Activated T-cell treated with anti-CD3 and anti-CD28 coated beads for 1 hour (primary cell): ENCODE measurements around the gene DPP10.

ENCODE experiments used
- DNase-seq: peaks from one replicate; pipeline ENCODE4 v3.0.0-alpha.2; 2020; ENCODE audit warnings: low read depth

The DPP10 gene

DNA sequence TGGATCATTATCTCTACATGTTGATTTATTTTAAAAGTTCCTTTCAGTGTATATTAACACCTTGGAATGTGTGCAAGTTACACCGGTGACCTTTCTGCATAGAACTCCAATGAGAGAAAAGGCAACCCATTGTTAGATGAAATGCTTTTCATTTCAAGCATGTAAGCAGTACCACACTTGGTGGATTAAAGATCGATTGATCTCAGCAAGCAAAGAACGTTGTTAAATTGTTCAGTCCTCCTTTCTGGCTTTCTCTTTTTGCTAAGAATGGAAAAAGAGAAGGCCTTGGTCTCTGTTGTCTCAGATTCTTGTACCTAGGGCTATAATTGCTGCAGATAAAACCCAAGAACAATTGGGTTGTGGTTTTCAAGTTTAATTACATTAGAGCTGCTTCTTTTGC, 843.0 kb downstream of the DPP10 start:
- no peak for DNase-seq

DNA sequence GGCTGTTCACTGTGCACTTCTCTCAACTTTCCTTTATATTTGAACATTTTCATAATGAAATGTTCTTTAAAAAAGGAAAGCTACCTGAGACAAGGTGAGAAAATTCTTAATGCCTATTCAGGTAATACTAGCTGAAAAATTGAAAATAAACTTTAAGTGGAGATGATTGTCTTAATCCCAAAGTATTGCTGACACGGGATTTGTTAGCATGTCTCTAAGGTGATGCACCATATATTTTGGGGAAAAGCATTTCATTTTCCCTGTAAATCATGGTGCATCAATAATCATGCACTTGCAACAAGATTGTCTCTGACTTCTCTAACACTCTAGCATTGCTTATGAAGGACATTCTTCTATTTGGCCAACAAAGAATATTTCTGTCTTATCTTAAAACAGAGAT, 848.0 kb downstream of the DPP10 start:
- DNase-seq, result no peak

DNA sequence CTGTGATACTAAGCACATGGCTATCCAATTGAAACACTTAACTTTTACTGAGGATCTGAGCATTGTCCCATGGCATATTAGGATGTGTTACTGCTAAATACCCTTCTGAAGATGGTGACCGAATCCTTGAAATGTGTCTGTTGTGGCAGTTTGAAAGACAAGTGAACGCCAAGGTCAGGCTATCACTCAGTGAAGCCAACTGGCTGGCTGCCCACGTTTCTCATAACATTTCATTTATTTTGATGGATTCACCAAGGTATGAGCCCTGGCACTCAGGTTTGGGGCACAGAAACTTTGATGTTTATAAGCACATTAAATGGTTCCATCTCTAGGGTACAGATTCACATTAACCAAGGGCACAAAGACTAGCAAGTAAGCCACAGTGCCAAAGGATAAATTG, 850.3 kb downstream of the DPP10 start:
- no peak for DNase-seq

GRCh38 chr2:115294999-115295398, 852.6 kb downstream of the DPP10 start:
- DNase-seq, result no peak

DNA sequence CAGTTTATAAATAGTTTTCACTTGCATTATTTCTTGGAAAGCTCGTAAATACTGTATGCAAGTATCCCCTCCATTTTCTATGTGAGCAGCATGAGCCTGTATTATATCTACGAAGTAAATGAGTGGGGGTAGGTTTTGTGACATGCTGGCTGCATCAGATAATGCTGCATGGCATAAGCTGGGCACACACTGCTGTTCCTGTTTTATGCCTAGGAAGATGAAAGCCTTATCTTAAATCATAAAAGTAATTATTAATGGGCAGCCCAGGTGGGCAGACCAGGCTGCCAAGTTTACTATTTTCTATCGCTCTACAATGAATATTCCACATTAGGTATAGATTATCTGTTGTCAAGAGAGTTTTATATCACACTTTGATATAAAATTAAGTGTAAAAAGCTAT, 854.6 kb downstream of the DPP10 start:
- DNase-seq, result no peak

GRCh38 chr2:115299199-115299598, 856.8 kb downstream of the DPP10 start:
- DNase-seq, result no peak

GRCh38 chr2:115305712-115306111, 863.3 kb downstream of the DPP10 start:
- no peak for DNase-seq

DNA sequence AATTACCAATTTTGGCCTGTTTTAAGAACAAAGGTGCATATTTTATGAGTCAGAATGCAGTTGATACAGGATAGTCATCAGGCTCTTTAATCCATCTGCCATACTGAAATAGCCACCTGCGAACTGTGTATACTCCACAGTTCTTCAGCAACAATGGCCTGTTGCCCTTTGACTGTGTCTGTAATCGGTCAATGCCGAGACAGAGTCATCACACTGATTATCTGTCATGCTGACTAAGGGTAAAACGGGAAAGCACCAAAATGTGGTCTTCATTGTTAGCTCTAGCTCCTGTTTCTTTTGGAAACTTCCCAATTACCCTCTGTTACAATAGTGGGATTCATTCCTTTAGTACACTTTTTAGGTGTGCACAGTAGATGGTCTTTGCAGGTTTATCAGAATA, 871.7 kb downstream of the DPP10 start:
- DNase-seq, result no peak

GRCh38 chr2:115327061-115327460, 884.6 kb downstream of the DPP10 start:
- DNase-seq, result no peak

DNA sequence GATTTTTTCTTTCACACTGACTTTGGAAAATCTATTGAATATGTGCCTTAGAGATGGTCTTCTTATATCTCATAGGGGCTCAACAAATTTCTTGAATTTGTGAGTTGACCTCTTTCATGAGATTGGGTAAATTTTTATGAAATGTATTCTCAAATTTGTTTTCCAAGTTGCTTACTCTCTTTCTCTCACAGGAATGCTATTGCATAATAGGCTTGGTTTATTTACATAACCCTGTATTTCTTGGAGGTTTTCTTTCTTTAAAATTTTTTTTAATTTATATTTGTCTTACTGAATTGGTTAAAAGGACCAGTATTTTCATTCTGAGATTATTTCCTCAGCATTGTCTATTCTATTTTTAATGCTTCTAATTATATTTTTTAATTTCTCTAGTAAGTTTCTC, 917.1 kb downstream of the DPP10 start:
- DNase-seq, result no peak

DNA sequence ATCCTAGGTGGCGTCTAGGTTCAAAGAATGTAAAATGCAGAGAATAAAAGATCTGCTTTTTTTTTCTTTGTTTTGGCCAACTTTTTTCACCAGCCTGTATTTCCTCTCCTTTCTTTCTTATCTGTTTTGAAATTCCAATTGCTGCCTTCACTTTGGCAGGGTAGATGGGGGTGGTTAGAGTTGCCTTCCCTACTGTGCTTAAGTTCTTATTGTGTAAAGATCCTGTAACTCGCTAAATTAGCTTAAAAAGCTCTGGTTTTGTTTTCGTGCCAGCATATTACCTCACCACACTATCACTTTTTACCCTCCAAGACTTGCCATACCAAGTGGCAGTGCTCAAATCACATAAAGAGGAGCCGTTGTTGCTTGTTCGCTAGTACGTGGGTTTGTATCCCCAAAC, 921.7 kb downstream of the DPP10 start:
- no peak for DNase-seq

DNA sequence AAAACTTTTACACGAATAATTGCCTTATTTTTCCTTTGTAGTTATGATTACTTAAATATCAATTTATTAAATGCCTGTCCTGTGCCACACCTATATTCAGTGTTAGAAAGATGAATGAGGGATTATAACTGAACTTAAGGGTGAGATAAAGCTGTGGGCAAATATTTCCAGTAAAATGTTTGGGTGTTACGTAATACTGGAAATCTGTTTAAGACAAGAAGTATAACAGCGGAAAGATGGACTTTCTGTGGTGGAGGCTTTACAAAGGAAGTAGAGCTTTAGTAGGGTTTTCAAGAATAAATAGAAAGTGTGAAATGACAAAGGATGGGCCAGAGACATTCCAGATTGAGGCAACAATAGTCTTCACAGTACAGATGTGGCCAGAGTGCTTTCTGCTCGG, 927.0 kb downstream of the DPP10 start:
- no peak for DNase-seq

DNA sequence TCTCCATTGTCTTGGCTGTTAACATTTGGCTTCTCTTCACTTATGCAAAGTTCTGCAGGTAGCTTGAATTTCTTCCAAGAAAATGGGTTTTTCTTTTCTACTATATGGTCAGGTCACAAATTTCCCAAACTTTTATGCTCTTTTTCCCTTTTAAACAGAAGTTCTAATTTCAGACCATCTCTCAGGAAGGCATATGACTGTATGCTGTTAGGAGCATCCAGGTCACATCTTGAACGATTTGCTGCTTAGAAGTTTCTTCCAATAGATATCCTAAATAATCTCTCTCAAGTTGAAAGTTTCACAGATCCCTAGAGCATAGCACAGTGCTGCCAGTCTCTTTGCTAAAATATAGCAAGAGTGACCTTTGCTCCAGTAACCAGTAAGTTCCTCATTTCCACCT, 932.5 kb downstream of the DPP10 start:
- no peak for DNase-seq

- DNase-seq, result no peak
Observed at GRCh38 chr2:115384399-115384798, 942.0 kb downstream of the DPP10 start.

DNA sequence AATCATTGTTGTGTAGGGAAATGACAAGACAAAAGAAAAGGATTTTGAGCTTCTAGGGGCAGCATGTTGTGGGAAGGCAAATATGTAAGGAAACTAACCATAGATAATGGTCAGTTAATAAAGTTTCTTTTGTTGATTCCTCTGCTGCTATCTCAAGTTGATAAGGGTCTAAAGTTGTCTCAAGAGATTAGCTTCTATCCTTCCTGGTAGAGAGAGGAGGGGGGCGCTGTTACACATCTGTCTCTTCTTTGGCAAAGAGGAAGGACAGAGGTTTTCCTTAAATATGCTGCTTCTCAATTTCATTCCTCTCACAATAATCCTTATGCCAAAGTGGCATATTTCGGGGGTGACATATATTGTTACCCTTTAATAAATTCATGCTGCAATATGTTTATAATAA, 944.0 kb downstream of the DPP10 start:
- DNase-seq, result no peak

DNA sequence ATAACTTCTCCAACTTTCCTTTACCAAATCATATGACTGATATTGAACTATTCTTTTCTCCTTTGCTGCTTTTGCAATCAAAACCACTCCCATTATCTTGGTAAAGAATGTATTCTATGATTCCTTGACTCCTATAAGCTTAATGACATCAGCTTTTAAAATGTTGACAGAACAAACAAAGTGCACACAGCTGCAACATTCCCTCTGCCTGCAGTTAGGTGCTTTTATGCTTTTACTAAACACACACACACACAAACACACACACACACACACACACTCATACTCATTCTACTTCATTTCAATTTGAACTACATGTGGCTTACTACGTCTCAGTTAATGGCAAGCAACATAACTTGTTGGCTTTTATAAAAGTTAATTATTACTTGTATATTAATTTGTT, 946.6 kb downstream of the DPP10 start:
- DNase-seq, result no peak

GRCh38 chr2:115389898-115390565, 947.6 kb downstream of the DPP10 start:
- no peak for DNase-seq

- no peak for DNase-seq
Observed at GRCh38 chr2:115396579-115396978, 954.1 kb downstream of the DPP10 start.

GRCh38 chr2:115400940-115401339, 958.5 kb downstream of the DPP10 start:
- no peak for DNase-seq

DNA sequence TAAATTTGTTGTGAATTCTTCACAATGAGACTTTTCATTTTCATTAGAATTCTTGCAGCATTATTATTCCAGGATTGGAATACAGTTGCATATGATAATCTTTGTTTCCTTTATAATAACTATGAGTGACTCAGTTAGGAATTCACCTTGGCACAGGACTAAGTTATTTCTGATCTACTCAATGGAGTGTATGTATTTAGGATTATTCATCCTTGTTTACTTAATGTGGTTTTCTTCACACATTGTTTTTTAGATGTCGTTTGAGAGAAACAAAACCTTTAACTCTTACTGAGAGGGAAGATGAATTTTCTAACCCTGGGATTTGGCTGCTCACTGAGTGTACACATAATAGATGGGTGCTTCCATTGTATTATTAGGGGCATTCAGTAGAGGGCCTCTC, 970.1 kb downstream of the DPP10 start:
- no peak for DNase-seq

- DNase-seq, result no peak
Observed at GRCh38 chr2:115413791-115414190, 971.4 kb downstream of the DPP10 start.

GRCh38 chr2:115414466-115414865, 972.0 kb downstream of the DPP10 start:
- no peak for DNase-seq

GRCh38 chr2:115422004-115422634, 979.7 kb downstream of the DPP10 start:
- no peak for DNase-seq

GRCh38 chr2:115427436-115427835, 985.0 kb downstream of the DPP10 start:
- no peak for DNase-seq
